ENCODE measurements around the gene NRG2. TPM values are rescaled to one million over a fixed set of nuclear protein-coding genes. Genes with fewer than 3 reads are reported as not detected.

Gene NRG2
- total and polyA plus RNA-seq, 2 of the 4 experiments (the other 2 are of a cell fraction), result 0.18 TPM; not detected in 1

DNA sequence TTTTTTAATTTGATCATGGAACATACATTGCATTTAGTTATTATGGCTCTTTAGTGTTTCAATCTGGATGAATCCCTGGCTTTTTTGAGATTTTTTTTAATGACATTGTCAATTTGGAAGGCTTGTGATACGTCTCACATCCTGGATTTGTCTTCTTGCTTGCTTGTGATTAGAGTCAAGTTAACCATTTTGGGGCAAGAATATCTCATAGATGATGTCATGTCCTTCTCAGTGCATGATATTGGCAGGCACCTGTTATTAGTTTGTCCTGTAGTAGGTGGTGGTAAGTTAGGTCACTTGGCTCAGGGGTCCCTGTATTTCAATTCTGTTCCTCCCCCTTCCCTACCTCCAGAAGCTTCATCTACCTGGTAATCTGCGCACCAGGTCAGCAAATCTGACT, 244.2 kb downstream of the NRG2 start:
- Histone ChIP-seq H3K27me3 (ENCODE audit: control insufficient read depth, insufficient read depth, low read length) (peaks cover 83% of the 10 kb centered on the region), H3K14ac (replicated peaks; ENCODE audit: low read depth, low read length) (no peak overlapping the region), H2BK120ac (ENCODE audit: low read depth, low read length) (no peak overlapping the region), H3K79me1 (ENCODE audit: low read depth in 1 of 2, low read length in 2 of 2) (no peaks in the 10 kb centered on the region), H2BK20ac (ENCODE audit: low read depth, low read length) (no peak overlapping the region), H3K9me1 (ENCODE audit: insufficient read depth, low read length) (no peaks in the 10 kb centered on the region), H2BK15ac (ENCODE audit: low read depth, low read length) (no peak overlapping the region), H3K56ac (ENCODE audit: extremely low read depth, insufficient read depth, low read length) (no peak overlapping the region), H4K91ac (ENCODE audit: insufficient read depth, low read depth, low read length) (no peak overlapping the region), H3K9me3 (ENCODE audit: control insufficient read depth, insufficient read depth, low read length) (no peaks in the 10 kb centered on the region), H4K8ac (ENCODE audit: low read depth in 2 of 2, low read length in 2 of 2) (no peak overlapping the region), H3K23ac (ENCODE audit: low read depth, low read length) (no peak overlapping the region), H2AFZ (replicated peaks; ENCODE audit: low read length, poor library complexity) (no peak overlapping the region), H2AK5ac (ENCODE audit: low read depth, low read length) (no peak overlapping the region), H3K4me1 (ENCODE audit: control insufficient read depth, insufficient read depth, low read length) (no peaks in the 10 kb centered on the region), H3K4ac (ENCODE audit: low read depth, low read length) (no peak overlapping the region), H3K4me3 (ENCODE audit: insufficient read depth, low read depth, low read length) (no peak overlapping the region), H3K36me3 (ENCODE audit: control insufficient read depth, insufficient read depth, low read length) (no peaks in the 10 kb centered on the region), H3K18ac (ENCODE audit: low read depth, low read length) (no peak overlapping the region), H3K9ac (ENCODE audit: low read depth, low read length) (no peak overlapping the region), H4K5ac (ENCODE audit: low read depth, low read length) (no peak overlapping the region), H2AK9ac (replicated peaks; ENCODE audit: low read depth, low read length, poor library complexity) (no peak overlapping the region), H2BK5ac (ENCODE audit: low read depth, low read length, poor library complexity, severe bottlenecking) (no peak overlapping the region), H3K27ac (ENCODE audit: insufficient read depth, low read length) (no peak overlapping the region), H4K20me1 (ENCODE audit: insufficient read depth, low read length) (no peaks in the 10 kb centered on the region), H3K4me2 (ENCODE audit: low read depth, low read length) (no peak overlapping the region)
- DNase-seq, result no peak
- no peak for TF ChIP-seq CHD1 (IDR thresholded peaks at IDR 0.05; ENCODE audit: low read depth, low read length)
- TF ChIP-seq RAD21 (IDR thresholded peaks at IDR 0.05; ENCODE audit: low read length), result no peak
- TF ChIP-seq RCOR1 (IDR thresholded peaks at IDR 0.05; ENCODE audit: insufficient replicate concordance, low read length), result no peak
- TF ChIP-seq, protein P1, sequence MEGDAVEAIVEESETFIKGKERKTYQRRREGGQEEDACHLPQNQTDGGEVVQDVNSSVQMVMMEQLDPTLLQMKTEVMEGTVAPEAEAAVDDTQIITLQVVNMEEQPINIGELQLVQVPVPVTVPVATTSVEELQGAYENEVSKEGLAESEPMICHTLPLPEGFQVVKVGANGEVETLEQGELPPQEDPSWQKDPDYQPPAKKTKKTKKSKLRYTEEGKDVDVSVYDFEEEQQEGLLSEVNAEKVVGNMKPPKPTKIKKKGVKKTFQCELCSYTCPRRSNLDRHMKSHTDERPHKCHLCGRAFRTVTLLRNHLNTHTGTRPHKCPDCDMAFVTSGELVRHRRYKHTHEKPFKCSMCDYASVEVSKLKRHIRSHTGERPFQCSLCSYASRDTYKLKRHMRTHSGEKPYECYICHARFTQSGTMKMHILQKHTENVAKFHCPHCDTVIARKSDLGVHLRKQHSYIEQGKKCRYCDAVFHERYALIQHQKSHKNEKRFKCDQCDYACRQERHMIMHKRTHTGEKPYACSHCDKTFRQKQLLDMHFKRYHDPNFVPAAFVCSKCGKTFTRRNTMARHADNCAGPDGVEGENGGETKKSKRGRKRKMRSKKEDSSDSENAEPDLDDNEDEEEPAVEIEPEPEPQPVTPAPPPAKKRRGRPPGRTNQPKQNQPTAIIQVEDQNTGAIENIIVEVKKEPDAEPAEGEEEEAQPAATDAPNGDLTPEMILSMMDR (conservative IDR thresholded peaks at IDR 0.05; ENCODE audit: low read depth, low read length), result no peak
- no peak for TF ChIP-seq CEBPB (IDR thresholded peaks at IDR 0.05; ENCODE audit: low read depth, low read length)
- TF ChIP-seq, protein P2, sequence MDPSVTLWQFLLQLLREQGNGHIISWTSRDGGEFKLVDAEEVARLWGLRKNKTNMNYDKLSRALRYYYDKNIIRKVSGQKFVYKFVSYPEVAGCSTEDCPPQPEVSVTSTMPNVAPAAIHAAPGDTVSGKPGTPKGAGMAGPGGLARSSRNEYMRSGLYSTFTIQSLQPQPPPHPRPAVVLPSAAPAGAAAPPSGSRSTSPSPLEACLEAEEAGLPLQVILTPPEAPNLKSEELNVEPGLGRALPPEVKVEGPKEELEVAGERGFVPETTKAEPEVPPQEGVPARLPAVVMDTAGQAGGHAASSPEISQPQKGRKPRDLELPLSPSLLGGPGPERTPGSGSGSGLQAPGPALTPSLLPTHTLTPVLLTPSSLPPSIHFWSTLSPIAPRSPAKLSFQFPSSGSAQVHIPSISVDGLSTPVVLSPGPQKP (IDR thresholded peaks at IDR 0.05; ENCODE audit: borderline replicate concordance, low read depth, low read length), result no peak
- no peak for TF ChIP-seq BHLHE40 (IDR thresholded peaks at IDR 0.05; ENCODE audit: low read depth, low read length)
- no peak for TF ChIP-seq NFE2L2 (IDR thresholded peaks at IDR 0.05; ENCODE audit: low read depth, low read length)
- no peak for TF ChIP-seq MAFK (IDR thresholded peaks at IDR 0.05; ENCODE audit: low read depth, low read length)
- no peak for TF ChIP-seq MAZ (IDR thresholded peaks at IDR 0.05; ENCODE audit: borderline replicate concordance, low read depth, low read length)
- TF ChIP-seq FOS (IDR thresholded peaks at IDR 0.05; ENCODE audit: low read depth, low read length), result no peak
- TF ChIP-seq RFX5 (IDR thresholded peaks at IDR 0.05; ENCODE audit: low read depth, low read length), result no peak
- TF ChIP-seq, protein P3, sequence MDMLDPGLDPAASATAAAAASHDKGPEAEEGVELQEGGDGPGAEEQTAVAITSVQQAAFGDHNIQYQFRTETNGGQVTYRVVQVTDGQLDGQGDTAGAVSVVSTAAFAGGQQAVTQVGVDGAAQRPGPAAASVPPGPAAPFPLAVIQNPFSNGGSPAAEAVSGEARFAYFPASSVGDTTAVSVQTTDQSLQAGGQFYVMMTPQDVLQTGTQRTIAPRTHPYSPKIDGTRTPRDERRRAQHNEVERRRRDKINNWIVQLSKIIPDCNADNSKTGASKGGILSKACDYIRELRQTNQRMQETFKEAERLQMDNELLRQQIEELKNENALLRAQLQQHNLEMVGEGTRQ (IDR thresholded peaks at IDR 0.05; ENCODE audit: low read depth, low read length), result no peak
- TF ChIP-seq SMC3 (IDR thresholded peaks at IDR 0.05; ENCODE audit: low read depth, low read length), result no peak
- no peak for TF ChIP-seq POLR2A (IDR thresholded peaks at IDR 0.05; ENCODE audit: low read depth, low read length)
- no peak for TF ChIP-seq MXI1 (IDR thresholded peaks at IDR 0.05; ENCODE audit: borderline replicate concordance, low read depth, low read length)
- ChIA-PET CTCF (no interaction called here), POLR2A (ENCODE audit: unreplicated experiment) (no interaction called here)
- no TSS peak for BruUV-seq (replicated peaks)
- no peak for ATAC-seq (ENCODE audit: low read depth)
- dilution Hi-C loops (cut with HindIII; ENCODE audit: low sequenced_read_pairs, unreplicated experiment), result no loop called here
- in situ Hi-C loops (cut with MboI; ENCODE audit: low sequenced_read_pairs), result loop anchor here (25.0 kb wide), 1 partner anchor 563 kb away; the partner anchor contains the start of gene SLC4A9
- intact Hi-C loops (cut with micrococcal nuclease), result no loop called here
- 0% methylated on average over 1 of the region's 2 CpGs; no CpG with 5 or more reads in 1 of the 2 experiments for WGBS, 2 experiments (ENCODE audit: extremely low coverage in 2 of 2, insufficient read length in 1 of 2)

Data from IMR-90 (cell line).